Measurements from ENCODE around the gene TNFAIP2. TPM values are rescaled to one million over a fixed set of nuclear protein-coding genes. Genes with fewer than 3 reads are reported as not detected.

TNFAIP2 gene
- total and polyA plus RNA-seq, 2 experiments from 2014 or later = 9.9 to 14.1 TPM

DNA sequence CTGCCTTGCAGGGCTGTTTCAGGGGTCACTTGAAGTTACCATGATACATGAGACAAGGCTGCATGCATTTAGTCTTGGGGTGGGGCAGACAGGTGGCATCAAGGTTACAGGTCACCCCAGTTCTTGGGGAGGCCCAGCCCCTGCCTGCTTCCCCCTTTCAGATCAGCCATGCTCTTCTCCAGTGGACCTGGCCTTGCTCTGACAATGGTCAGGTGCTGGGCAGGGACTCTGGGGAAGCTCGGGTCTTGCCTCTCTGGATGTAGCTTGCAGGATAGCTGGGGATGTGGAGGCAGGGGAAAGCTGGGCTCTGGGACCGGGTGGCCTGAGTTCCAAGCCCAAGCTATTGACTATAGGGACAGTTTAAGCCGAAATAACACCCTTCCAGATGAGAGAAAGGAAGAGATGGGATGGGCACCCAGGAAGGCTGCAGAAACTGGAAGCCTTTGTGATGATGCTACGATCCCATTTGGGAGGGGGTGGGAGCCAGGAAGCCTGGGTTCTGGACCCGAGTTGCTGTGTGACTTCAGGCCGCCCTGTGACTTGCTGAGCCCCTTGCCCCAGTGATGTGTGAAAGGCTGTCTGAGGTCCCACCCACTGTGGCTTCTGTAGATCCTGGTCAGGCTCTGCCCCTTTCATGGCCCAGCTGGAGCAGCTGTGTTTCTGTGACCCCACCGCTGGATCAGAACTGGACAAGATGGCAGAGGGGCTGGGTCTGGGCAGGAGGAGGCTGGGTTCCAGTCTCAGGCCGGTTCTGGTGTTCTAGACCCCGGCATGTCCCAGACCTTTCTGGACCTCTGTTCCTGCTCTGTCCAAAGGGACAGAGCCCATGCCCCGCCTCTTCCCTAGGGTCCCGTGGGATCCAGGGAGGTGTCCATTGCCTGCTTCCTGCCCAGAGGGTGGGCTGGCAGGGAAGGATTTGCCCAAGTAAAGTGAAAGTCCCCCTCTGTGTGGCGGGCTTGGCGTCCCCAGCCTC lies 2.1 kb downstream of the TNFAIP2 start (continued):
- TF ChIP-seq, protein P1, sequence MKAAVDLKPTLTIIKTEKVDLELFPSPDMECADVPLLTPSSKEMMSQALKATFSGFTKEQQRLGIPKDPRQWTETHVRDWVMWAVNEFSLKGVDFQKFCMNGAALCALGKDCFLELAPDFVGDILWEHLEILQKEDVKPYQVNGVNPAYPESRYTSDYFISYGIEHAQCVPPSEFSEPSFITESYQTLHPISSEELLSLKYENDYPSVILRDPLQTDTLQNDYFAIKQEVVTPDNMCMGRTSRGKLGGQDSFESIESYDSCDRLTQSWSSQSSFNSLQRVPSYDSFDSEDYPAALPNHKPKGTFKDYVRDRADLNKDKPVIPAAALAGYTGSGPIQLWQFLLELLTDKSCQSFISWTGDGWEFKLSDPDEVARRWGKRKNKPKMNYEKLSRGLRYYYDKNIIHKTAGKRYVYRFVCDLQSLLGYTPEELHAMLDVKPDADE (IDR thresholded peaks at IDR 0.05) = no peak

DNA sequence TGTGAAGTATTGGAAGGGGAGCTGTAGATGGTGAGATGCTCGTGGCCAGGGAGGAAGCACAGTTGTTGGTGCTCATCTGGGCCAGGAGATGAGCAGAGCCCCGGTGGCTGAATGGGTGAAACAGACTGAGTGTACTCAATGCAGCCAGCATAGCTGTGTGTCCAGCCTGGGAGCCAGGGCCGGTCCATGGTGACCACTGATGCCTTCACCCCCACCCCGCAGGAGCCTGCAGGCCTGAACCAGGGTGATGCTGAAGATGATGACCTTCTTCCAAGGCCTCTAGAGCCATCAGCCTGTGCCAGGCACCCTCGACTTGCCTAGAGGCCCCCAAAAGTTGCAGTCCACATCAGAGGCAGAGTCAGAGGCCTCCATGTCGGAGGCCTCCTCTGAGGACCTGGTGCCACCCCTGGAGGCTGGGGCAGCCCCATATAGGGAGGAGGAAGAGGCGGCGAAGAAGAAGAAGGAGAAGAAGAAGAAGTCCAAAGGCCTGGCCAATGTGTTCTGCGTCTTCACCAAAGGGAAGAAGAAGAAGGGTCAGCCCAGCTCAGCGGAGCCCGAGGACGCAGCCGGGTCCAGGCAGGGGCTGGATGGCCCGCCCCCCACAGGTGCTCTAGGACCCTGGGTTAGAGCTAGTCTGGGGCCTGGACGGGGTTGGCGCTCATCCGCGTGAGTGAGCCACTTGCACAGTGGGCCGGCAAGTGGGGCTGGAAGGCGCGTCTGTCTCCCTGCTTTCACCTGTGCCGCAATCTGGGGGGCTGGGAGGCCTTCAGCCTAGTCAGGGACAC lies 3.0 kb downstream of the TNFAIP2 start:
- H3K36me3 ChIP-seq (ENCODE audit: insufficient read depth) = no peaks in the 10 kb centered on the region
- Mint-ChIP-seq H3K9me3 (no peaks in the 10 kb centered on the region; the same call in 2 of the 3 replicates), H3K36me3 (ENCODE audit: low read depth) (peaks cover 2% of the 10 kb centered on the region; the same call in 1 of the 3 replicates), H3K27ac (no peak overlapping the region), H3K4me1 (peaks cover 17% of the 10 kb centered on the region), H3K4me3 (peak overlapping the region; percentile 64), H3K27me3 (ENCODE audit: insufficient read depth, low read depth, poor library complexity) (peaks cover 50% of the 10 kb centered on the region)
- H3K27ac ChIP-seq (ENCODE audit: low read depth) = no peak overlapping the region
- peaks cover 5% of the 10 kb centered on the region; the same call in 1 of the 2 replicates for H3F3A ChIP-seq (replicated peaks; ENCODE audit: low read depth)
- no peaks in the 10 kb centered on the region for H3K79me2 ChIP-seq (replicated peaks; ENCODE audit: insufficient read depth)
- peak overlapping the region; percentile 56 for H3K4me3 ChIP-seq
- ATAC-seq (no peak), DNase-seq (ENCODE audit: low spot score) (no peak)
- peak overlapping the region; percentile 66; the same call in 1 of the 2 replicates for H2AFZ ChIP-seq
- peak overlapping the region; percentile 84 for H3K4me2 ChIP-seq
- H3K27me3 ChIP-seq (ENCODE audit: insufficient read depth) = peaks cover 60% of the 10 kb centered on the region
- H4K20me1 ChIP-seq (replicated peaks; ENCODE audit: insufficient read depth) = peaks cover 9% of the 10 kb centered on the region
- H3K9me2 ChIP-seq (ENCODE audit: insufficient read depth) = no peaks in the 10 kb centered on the region
- peaks cover 11% of the 10 kb centered on the region; the same call in 1 of the 2 replicates for H3K4me1 ChIP-seq (ENCODE audit: insufficient read depth)
- TF ChIP-seq EZH2phosphoT487 (IDR thresholded peaks at IDR 0.05; ENCODE audit: unreplicated experiment) (no peak), ZNF114 (CRISPR knock-in tag; IDR thresholded peaks at IDR 0.05) (no peak), POLR2AphosphoS5 (IDR thresholded peaks at IDR 0.05; ENCODE audit: low read depth) (no peak), ZNF331 (CRISPR knock-in tag; IDR thresholded peaks at IDR 0.05; ENCODE audit: low read depth) (no peak), EZH2 (IDR thresholded peaks at IDR 0.05; ENCODE audit: low read depth, unreplicated experiment) (no peak), STAT1 (IDR thresholded peaks at IDR 0.05; ENCODE audit: unreplicated experiment) (no peak), NANOG (IDR thresholded peaks at IDR 0.05; ENCODE audit: borderline replicate concordance) (no peak)
- TF ChIP-seq, protein P2, sequence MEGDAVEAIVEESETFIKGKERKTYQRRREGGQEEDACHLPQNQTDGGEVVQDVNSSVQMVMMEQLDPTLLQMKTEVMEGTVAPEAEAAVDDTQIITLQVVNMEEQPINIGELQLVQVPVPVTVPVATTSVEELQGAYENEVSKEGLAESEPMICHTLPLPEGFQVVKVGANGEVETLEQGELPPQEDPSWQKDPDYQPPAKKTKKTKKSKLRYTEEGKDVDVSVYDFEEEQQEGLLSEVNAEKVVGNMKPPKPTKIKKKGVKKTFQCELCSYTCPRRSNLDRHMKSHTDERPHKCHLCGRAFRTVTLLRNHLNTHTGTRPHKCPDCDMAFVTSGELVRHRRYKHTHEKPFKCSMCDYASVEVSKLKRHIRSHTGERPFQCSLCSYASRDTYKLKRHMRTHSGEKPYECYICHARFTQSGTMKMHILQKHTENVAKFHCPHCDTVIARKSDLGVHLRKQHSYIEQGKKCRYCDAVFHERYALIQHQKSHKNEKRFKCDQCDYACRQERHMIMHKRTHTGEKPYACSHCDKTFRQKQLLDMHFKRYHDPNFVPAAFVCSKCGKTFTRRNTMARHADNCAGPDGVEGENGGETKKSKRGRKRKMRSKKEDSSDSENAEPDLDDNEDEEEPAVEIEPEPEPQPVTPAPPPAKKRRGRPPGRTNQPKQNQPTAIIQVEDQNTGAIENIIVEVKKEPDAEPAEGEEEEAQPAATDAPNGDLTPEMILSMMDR (conservative IDR thresholded peaks at IDR 0.05; ENCODE audit: low read depth in 2 of 2) = no peak
- TF ChIP-seq, protein P3, sequence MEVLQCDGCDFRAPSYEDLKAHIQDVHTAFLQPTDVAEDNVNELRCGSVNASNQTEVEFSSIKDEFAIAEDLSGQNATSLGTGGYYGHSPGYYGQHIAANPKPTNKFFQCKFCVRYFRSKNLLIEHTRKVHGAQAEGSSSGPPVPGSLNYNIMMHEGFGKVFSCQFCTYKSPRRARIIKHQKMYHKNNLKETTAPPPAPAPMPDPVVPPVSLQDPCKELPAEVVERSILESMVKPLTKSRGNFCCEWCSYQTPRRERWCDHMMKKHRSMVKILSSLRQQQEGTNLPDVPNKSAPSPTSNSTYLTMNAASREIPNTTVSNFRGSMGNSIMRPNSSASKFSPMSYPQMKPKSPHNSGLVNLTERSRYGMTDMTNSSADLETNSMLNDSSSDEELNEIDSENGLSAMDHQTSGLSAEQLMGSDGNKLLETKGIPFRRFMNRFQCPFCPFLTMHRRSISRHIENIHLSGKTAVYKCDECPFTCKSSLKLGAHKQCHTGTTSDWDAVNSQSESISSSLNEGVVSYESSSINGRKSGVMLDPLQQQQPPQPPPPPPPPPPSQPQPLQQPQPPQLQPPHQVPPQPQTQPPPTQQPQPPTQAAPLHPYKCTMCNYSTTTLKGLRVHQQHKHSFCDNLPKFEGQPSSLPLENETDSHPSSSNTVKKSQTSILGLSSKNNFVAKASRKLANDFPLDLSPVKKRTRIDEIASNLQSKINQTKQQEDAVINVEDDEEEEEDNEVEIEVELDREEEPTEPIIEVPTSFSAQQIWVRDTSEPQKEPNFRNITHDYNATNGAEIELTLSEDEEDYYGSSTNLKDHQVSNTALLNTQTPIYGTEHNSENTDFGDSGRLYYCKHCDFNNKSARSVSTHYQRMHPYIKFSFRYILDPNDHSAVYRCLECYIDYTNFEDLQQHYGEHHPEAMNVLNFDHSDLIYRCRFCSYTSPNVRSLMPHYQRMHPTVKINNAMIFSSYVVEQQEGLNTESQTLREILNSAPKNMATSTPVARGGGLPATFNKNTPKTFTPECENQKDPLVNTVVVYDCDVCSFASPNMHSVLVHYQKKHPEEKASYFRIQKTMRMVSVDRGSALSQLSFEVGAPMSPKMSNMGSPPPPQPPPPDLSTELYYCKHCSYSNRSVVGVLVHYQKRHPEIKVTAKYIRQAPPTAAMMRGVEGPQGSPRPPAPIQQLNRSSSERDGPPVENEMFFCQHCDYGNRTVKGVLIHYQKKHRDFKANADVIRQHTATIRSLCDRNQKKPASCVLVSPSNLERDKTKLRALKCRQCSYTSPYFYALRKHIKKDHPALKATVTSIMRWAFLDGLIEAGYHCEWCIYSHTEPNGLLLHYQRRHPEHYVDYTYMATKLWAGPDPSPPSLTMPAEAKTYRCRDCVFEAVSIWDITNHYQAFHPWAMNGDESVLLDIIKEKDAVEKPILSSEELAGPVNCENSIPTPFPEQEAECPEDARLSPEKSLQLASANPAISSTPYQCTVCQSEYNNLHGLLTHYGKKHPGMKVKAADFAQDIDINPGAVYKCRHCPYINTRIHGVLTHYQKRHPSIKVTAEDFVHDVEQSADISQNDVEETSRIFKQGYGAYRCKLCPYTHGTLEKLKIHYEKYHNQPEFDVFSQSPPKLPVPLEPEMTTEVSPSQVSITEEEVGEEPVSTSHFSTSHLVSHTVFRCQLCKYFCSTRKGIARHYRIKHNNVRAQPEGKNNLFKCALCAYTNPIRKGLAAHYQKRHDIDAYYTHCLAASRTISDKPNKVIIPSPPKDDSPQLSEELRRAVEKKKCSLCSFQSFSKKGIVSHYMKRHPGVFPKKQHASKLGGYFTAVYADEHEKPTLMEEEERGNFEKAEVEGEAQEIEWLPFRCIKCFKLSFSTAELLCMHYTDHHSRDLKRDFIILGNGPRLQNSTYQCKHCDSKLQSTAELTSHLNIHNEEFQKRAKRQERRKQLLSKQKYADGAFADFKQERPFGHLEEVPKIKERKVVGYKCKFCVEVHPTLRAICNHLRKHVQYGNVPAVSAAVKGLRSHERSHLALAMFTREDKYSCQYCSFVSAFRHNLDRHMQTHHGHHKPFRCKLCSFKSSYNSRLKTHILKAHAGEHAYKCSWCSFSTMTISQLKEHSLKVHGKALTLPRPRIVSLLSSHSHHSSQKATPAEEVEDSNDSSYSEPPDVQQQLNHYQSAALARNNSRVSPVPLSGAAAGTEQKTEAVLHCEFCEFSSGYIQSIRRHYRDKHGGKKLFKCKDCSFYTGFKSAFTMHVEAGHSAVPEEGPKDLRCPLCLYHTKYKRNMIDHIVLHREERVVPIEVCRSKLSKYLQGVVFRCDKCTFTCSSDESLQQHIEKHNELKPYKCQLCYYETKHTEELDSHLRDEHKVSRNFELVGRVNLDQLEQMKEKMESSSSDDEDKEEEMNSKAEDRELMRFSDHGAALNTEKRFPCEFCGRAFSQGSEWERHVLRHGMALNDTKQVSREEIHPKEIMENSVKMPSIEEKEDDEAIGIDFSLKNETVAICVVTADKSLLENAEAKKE (CRISPR knock-in tag; IDR thresholded peaks at IDR 0.05) = no peak
- TF ChIP-seq, protein P1 (IDR thresholded peaks at IDR 0.05) = no peak

Measured in GM23338 (cell line).